Measurements from ENCODE around the gene PLP1. TPM values are rescaled to one million over a fixed set of nuclear protein-coding genes. Genes with fewer than 3 reads are reported as not detected.

Gene PLP1
- total and polyA plus RNA-seq, 2 of the 8 experiments (the other 6 are each of a cell fraction or from before 2014, with no cell fraction given), result 49.2 to 218 TPM

GRCh38 chrX:103825881-103826280, 49.2 kb downstream of the PLP1 start:
- Histone ChIP-seq H2BK12ac (ENCODE audit: low read depth, low read length) (no peak overlapping the region), H4K91ac (replicated peaks; ENCODE audit: insufficient read length, low read length) (no peak overlapping the region), H2BK15ac (ENCODE audit: low read length) (no peak overlapping the region), H2BK20ac (ENCODE audit: low read length) (no peak overlapping the region), H3K9ac (replicated peaks in 1 of 4; ENCODE audit: extremely low read depth in 1 of 4, low read depth in 3 of 4, low read length in 3 of 4) (no peak overlapping the region), H3K14ac (ENCODE audit: insufficient read length) (no peak overlapping the region), H2AFZ (ENCODE audit: low read length) (no peak overlapping the region), H3K4me3 (ENCODE audit: extremely low read depth in 1 of 4, insufficient read depth in 2 of 4, low read depth in 3 of 4, low read length in 4 of 4) (no peak overlapping the region), H3K27me3 (replicated peaks in 1 of 4; ENCODE audit: control insufficient read depth in 3 of 4, extremely low read depth in 1 of 4, insufficient read depth in 3 of 4, low read length in 3 of 4) (peaks cover 0 to 1% (median 0%) of the 10 kb centered on the region in 4 experiments; a peak in 1 of 7 replicates), H3K27ac (ENCODE audit: low read depth, low read length) (no peak overlapping the region), H3K18ac (ENCODE audit: extremely low read depth, low read length) (no peak overlapping the region), H3K56ac (replicated peaks; ENCODE audit: insufficient read length, low read depth, low read length) (no peak overlapping the region), H4K8ac (ENCODE audit: extremely low read depth, insufficient read depth, low read length) (no peak overlapping the region), H3K4me1 (replicated peaks in 1 of 4; ENCODE audit: control insufficient read depth in 3 of 4, insufficient read depth in 4 of 4, low read length in 3 of 4) (no peaks in the 10 kb centered on the region), H3K79me1 (ENCODE audit: low read depth, low read length) (no peaks in the 10 kb centered on the region), H2BK5ac (ENCODE audit: low read depth, low read length) (no peak overlapping the region), H4K5ac (ENCODE audit: insufficient read length, low read depth, low read length) (no peak overlapping the region), H4K20me1 (replicated peaks in 1 of 2; ENCODE audit: control insufficient read depth in 1 of 2, insufficient read depth in 2 of 2, low read length in 2 of 2) (no peaks in the 10 kb centered on the region), H2AK5ac (ENCODE audit: low read depth, low read length) (no peak overlapping the region), H3K4me2 (ENCODE audit: insufficient read depth in 1 of 2, low read depth in 2 of 2, low read length in 2 of 2) (no peak overlapping the region), H3K79me2 (ENCODE audit: control insufficient read depth in 1 of 2, insufficient read depth in 2 of 2, low read length in 2 of 2) (no peaks in the 10 kb centered on the region), H2BK120ac (replicated peaks; ENCODE audit: low read depth, low read length) (no peak overlapping the region), H3K4ac (replicated peaks; ENCODE audit: insufficient read length, low read depth, low read length) (no peak overlapping the region), H3K23ac (ENCODE audit: insufficient read length) (no peak overlapping the region), H3K36me3 (ENCODE audit: control insufficient read depth in 2 of 4, insufficient read depth in 4 of 4, low read length in 3 of 4) (no peaks in the 10 kb centered on the region), H3K23me2 (ENCODE audit: low read depth, low read length) (no peaks in the 10 kb centered on the region), H3K9me3 (ENCODE audit: insufficient read depth in 2 of 2, low read depth in 1 of 2, low read length in 1 of 2) (no peaks in the 10 kb centered on the region)
- FAIRE-seq (no peak), DNase-seq (ENCODE audit: low read depth in 1 of 2, low spot score in 2 of 2) (no peak)
- 83% methylated on average over 1 of the region's 1 CpG; no CpG with 5 or more reads in 1 of the 2 experiments for WGBS, 2 experiments (ENCODE audit: extremely low coverage in 1 of 2, insufficient coverage in 1 of 2, insufficient read length in 1 of 2, insufficient replicate concordance in 2 of 2, low coverage in 1 of 2, low lambda C conversion rate in 2 of 2, missing lambda C conversion rate in 1 of 2)
- ChIA-PET CTCF (ENCODE audit: partially characterized antibody) (no interaction called here), POLR2A (ENCODE audit: partially characterized antibody) (no interaction called here)
- TF ChIP-seq BRCA1 (IDR thresholded peaks at IDR 0.05; ENCODE audit: low read depth, low read length), result no peak
- TF ChIP-seq EP300 (IDR thresholded peaks at IDR 0.05; ENCODE audit: borderline replicate concordance in 1 of 2, low read depth in 2 of 2, low read length in 2 of 2), result no peak
- no peak for TF ChIP-seq SAP30 (IDR thresholded peaks at IDR 0.05; ENCODE audit: insufficient read depth, insufficient replicate concordance, low read length)
- no peak for TF ChIP-seq SUZ12 (IDR thresholded peaks at IDR 0.05; ENCODE audit: low read length)
- no peak for TF ChIP-seq KDM1A (IDR thresholded peaks at IDR 0.05; ENCODE audit: borderline replicate concordance, low read length)
- no peak for TF ChIP-seq SIX5 (IDR thresholded peaks at IDR 0.05; ENCODE audit: low read depth, low read length)
- no peak for TF ChIP-seq EGR1 (IDR thresholded peaks at IDR 0.05; ENCODE audit: borderline replicate concordance, low read depth, low read length)
- TF ChIP-seq SP4 (IDR thresholded peaks at IDR 0.05; ENCODE audit: low read length), result no peak
- no peak for TF ChIP-seq CEBPB (IDR thresholded peaks at IDR 0.05; ENCODE audit: low read depth, low read length)
- no peak for TF ChIP-seq RFX5 (IDR thresholded peaks at IDR 0.05; ENCODE audit: borderline replicate concordance, low read depth, low read length)
- TF ChIP-seq RXRA (IDR thresholded peaks at IDR 0.05; ENCODE audit: insufficient read depth, low read depth, low read length), result no peak
- no peak for TF ChIP-seq NRF1 (IDR thresholded peaks at IDR 0.05; ENCODE audit: low read depth, low read length)
- no peak for TF ChIP-seq TAF1 (IDR thresholded peaks at IDR 0.05; ENCODE audit: low read depth, low read length)
- no peak for TF ChIP-seq CREB1 (IDR thresholded peaks at IDR 0.05)
- TF ChIP-seq EZH2 (IDR thresholded peaks at IDR 0.05; ENCODE audit: low read depth, low read length, severe bottlenecking), result no peak
- no peak for TF ChIP-seq POU5F1 (IDR thresholded peaks at IDR 0.05; ENCODE audit: low read depth, low read length)
